RKO (cell line): ENCODE results near the gene IGLL1.

ENCODE experiments used
- DNase-seq: peaks from one replicate; pipeline ENCODE4 v3.0.0-alpha.2; 2016; ENCODE audit warnings: low spot score

Gene IGLL1

DNA sequence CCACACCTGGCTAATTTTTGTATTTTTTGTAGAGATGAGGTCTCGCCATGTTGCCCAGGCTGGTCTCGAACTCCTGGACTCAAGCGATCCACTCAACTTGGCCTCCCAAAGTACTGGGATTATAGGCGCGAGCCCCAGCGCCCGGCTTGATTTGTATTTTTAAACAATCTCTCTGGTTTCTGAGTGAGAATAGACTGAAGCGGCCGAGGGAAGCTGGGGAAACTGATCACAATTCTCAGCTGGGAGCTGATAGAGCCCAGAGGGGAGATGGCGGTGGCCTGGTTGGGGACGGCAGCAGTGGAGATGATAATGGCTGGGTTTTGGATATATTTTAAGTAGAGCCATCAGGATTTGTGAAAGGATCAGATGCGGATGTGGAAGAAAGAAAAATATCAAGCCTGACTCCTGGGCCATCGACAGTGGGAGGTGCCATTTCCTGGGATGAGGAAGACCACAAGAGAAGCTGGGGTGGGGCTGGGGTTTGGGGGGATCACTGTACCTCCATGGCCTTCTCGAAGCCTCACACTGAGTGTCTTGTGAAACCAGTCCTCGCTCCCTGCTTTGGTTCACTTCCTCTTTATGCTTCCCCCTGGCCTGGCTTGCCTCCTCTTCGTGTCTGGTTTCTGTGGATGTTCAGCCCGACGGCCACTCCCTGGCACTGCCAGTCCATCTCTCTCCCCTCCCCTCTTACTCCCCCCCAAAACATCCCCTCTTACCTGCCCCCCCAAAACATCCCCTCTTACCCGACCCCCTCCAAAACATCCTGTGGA lies 51.9 kb downstream of the IGLL1 start:
- no peak for DNase-seq

- DNase-seq = no peak
Measured at GRCh38 chr22:23526596-23527316, 53.3 kb downstream of the IGLL1 start.

- DNase-seq = no peak
Measured at GRCh38 chr22:23525510-23525909, 54.6 kb downstream of the IGLL1 start.

- no peak for DNase-seq
Measured at GRCh38 chr22:23524226-23524625, 55.9 kb downstream of the IGLL1 start.

- no peak for DNase-seq
Measured at GRCh38 chr22:23523713-23524112, 56.4 kb downstream of the IGLL1 start.
